GM12891 (cell line): ENCODE measurements around the gene CYP2A6. TPM values are rescaled to one million over a fixed set of nuclear protein-coding genes. Genes with fewer than 3 reads are reported as not detected.
"Not testable (repeated sequence)": the region's sequence is repeated elsewhere in the genome, so short reads cannot be mapped to it uniquely, and the experiment has no call there.

Experiments
- DNase-seq: peaks from one replicate; pipeline ENCODE4 v3.0.0; 2011; ENCODE audit warnings: low spot score; ENCODE audit not compliant: insufficient read length
- FAIRE-seq: peaks from 2 replicates; lab custom pipeline; 2011; peaks lifted over from hg19 to GRCh38; lab: Jason Lieb, UNC
- PAX5 ChIP-seq: IDR thresholded peaks from 2 replicates; pipeline ENCODE4 v1.6.1; 2011; ENCODE audit warnings: low read length, moderate library complexity, mild to moderate bottlenecking; ENCODE audit not compliant: insufficient read depth, severe bottlenecking
- POLR2A ChIP-seq: IDR thresholded peaks from 2 replicates; pipeline ENCODE4 v1.6.1; 2011; ENCODE audit warnings: low read depth, low read length, control low read depth
- POLR2AphosphoS5 ChIP-seq: IDR thresholded peaks from 2 replicates; pipeline ENCODE4 v1.6.1; 2011; ENCODE audit warnings: low read depth, low read length, control low read depth
- POU2F2 ChIP-seq: IDR thresholded peaks from 2 replicates; pipeline ENCODE4 v1.6.1; 2011; ENCODE audit warnings: low read depth, mild to moderate bottlenecking, control low read depth, low read length, moderate library complexity
- SPI1 ChIP-seq: IDR thresholded peaks from 2 replicates; pipeline ENCODE4 v1.6.1; 2011; ENCODE audit warnings: low read depth, low read length, control low read depth
- TAF1 ChIP-seq: IDR thresholded peaks from 2 replicates; pipeline ENCODE4 v1.6.1; 2011; ENCODE audit warnings: low read depth, low read length, control low read depth
- polyA plus RNA-seq: library from polyadenylated mRNA; unstranded; fragments of >200 nt; gene quantifications from one replicate; pipeline ENCODE4 v1.2.1, GENCODE V29; 2012; ENCODE audit warnings: low read depth, missing spikeins, inconsistent platforms; ENCODE audit not compliant: missing spikeins

Gene CYP2A6
- not detected for polyA plus RNA-seq

- not testable (repeated sequence) for FAIRE-seq, DNase-seq
Observed at GRCh38 chr19:40850277-40850676, at the start of gene CYP2A6. CYP2A6 (minus strand) TSS chr19:40850447; CDS start chr19:40850426, 21 bp downstream.

GRCh38 chr19:40899964-40900363 lies 49.7 kb upstream of the CYP2A6 start:
- not testable (repeated sequence) for DNase-seq, FAIRE-seq

- DNase-seq, FAIRE-seq: not testable (repeated sequence)
Observed at GRCh38 chr19:40896843-40897789, 46.9 kb upstream of the CYP2A6 start.

- no peak for FAIRE-seq
- TF ChIP-seq POLR2AphosphoS5 (no peak), TAF1 (no peak), PAX5 (no peak), POU2F2 (no peak), POLR2A (no peak), SPI1 (no peak)
- DNase-seq: no peak
Observed at GRCh38 chr19:40896418-40896796, 46.2 kb upstream of the CYP2A6 start.

- TF ChIP-seq PAX5 (no peak), SPI1 (no peak)
- FAIRE-seq (no peak), DNase-seq (no peak)
Observed at GRCh38 chr19:40893112-40893511, 42.9 kb upstream of the CYP2A6 start.

- no peak for TF ChIP-seq POU2F2
- no peak for TF ChIP-seq POLR2A
- no peak for TF ChIP-seq POLR2AphosphoS5
- TF ChIP-seq PAX5: no peak
- no peak for TF ChIP-seq TAF1
- TF ChIP-seq SPI1: no peak
- FAIRE-seq (no peak), DNase-seq (no peak)
Observed at GRCh38 chr19:40889366-40889765, 39.1 kb upstream of the CYP2A6 start.

GRCh38 chr19:40888191-40888590 lies 37.9 kb upstream of the CYP2A6 start:
- no peak for TF ChIP-seq POU2F2
- no peak for TF ChIP-seq SPI1
- TF ChIP-seq POLR2A: no peak
- no peak for TF ChIP-seq PAX5
- no peak for TF ChIP-seq POLR2AphosphoS5
- no peak for TF ChIP-seq TAF1
- FAIRE-seq (no peak), DNase-seq (no peak)

- not testable (repeated sequence) for FAIRE-seq, DNase-seq
Observed at GRCh38 chr19:40884187-40884931, 34.1 kb upstream of the CYP2A6 start.

GRCh38 chr19:40882062-40882461 lies 31.8 kb upstream of the CYP2A6 start, which contains the start of gene CYP2A7:
CYP2A7 (minus strand) TSS chr19:40882231; CDS start chr19:40882210, 21 bp downstream.
- not testable (repeated sequence) for DNase-seq, FAIRE-seq

GRCh38 chr19:40879349-40879748 lies 29.1 kb upstream of the CYP2A6 start:
- not testable (repeated sequence) for DNase-seq, FAIRE-seq

- FAIRE-seq: peak; percentile 67
- DNase-seq: not testable (repeated sequence)
Observed at GRCh38 chr19:40875526-40875951, 25.3 kb upstream of the CYP2A6 start.

GRCh38 chr19:40874874-40875273 lies 24.6 kb upstream of the CYP2A6 start:
- FAIRE-seq, DNase-seq: not testable (repeated sequence)

- FAIRE-seq: peak; percentile 76
Observed at GRCh38 chr19:40873873-40874272, 23.6 kb upstream of the CYP2A6 start.

More at GRCh38 chr19:40873873-40874272, 23.6 kb upstream of the CYP2A6 start:
- DNase-seq: not testable (repeated sequence)
